ENCODE data around the gene ZNF585A.
"Not testable (repeated sequence)": the region's sequence is repeated elsewhere in the genome, so short reads cannot be mapped to it uniquely, and the experiment has no call there.

The ZNF585A gene

GRCh38 chr19:37172368-37173366, at the start of gene ZNF585A:
TSS of gene ZNF585A (minus strand) at chr19:37172695. CDS start at chr19:37169910, 2,785 bp downstream.
- peak; percentile 77 for DNase-seq (ENCODE audit: low spot score)

GRCh38 chr19:37221136-37221535, 48.6 kb upstream of the ZNF585A start:
- no peak for DNase-seq (ENCODE audit: low spot score)

GRCh38 chr19:37220383-37220782, 47.9 kb upstream of the ZNF585A start:
- no peak for DNase-seq (ENCODE audit: low spot score)

- DNase-seq (ENCODE audit: low spot score): no peak
These were observed 46.1 kb upstream of the ZNF585A start for GRCh38 chr19:37218592-37218935.

GRCh38 chr19:37217775-37218591, 45.5 kb upstream of the ZNF585A start, which contains the start of gene ZNF383:
TSS of gene ZNF383 (plus strand) at chr19:37218214. CDS start at chr19:37230454, 12,240 bp downstream.
- peak; percentile 76 for DNase-seq (ENCODE audit: low spot score)

GRCh38 chr19:37217480-37217774, 44.9 kb upstream of the ZNF585A start:
- no peak for DNase-seq (ENCODE audit: low spot score)

GRCh38 chr19:37197768-37198167, 25.3 kb upstream of the ZNF585A start:
- no peak for DNase-seq (ENCODE audit: low spot score)

- not testable (repeated sequence) for DNase-seq (ENCODE audit: low spot score)
These were observed 24.6 kb upstream of the ZNF585A start for GRCh38 chr19:37197115-37197514.

- DNase-seq (ENCODE audit: low spot score): not testable (repeated sequence)
These were observed 22.8 kb upstream of the ZNF585A start for GRCh38 chr19:37195248-37195647.

GRCh38 chr19:37186071-37186470, 13.6 kb upstream of the ZNF585A start:
- DNase-seq (ENCODE audit: low spot score): not testable (repeated sequence)

- DNase-seq (ENCODE audit: low spot score): no peak
These were observed 6.9 kb downstream of the ZNF585A start for GRCh38 chr19:37165635-37166034.

GRCh38 chr19:37160153-37160552, 12.3 kb downstream of the ZNF585A start:
- DNase-seq (ENCODE audit: low spot score): no peak

- DNase-seq (ENCODE audit: low spot score): no peak
These were observed 24.3 kb downstream of the ZNF585A start for GRCh38 chr19:37148214-37148613.

- DNase-seq (ENCODE audit: low spot score): no peak
These were observed 36.4 kb downstream of the ZNF585A start for GRCh38 chr19:37136111-37136510.

GRCh38 chr19:37128821-37129177, 43.7 kb downstream of the ZNF585A start:
- no peak for DNase-seq (ENCODE audit: low spot score)

- no peak for DNase-seq (ENCODE audit: low spot score)
These were observed 44.3 kb downstream of the ZNF585A start for GRCh38 chr19:37127999-37128820.

GRCh38 chr19:37122093-37122492, 50.4 kb downstream of the ZNF585A start:
- not testable (repeated sequence) for DNase-seq (ENCODE audit: low spot score)

GRCh38 chr19:37114001-37114400, 58.5 kb downstream of the ZNF585A start:
- DNase-seq (ENCODE audit: low spot score): peak; percentile 11

GRCh38 chr19:37111753-37112152, 60.7 kb downstream of the ZNF585A start:
- not testable (repeated sequence) for DNase-seq (ENCODE audit: low spot score)

- not testable (repeated sequence) for DNase-seq (ENCODE audit: low spot score)
These were observed 68.4 kb downstream of the ZNF585A start for GRCh38 chr19:37104135-37104534.

GRCh38 chr19:37098570-37098969, 73.9 kb downstream of the ZNF585A start:
- DNase-seq (ENCODE audit: low spot score): no peak

- no peak for DNase-seq (ENCODE audit: low spot score)
These were observed 76.6 kb downstream of the ZNF585A start for GRCh38 chr19:37095859-37096258.

Data from hematopoietic multipotent progenitor cell treated with erythropoietin and hydrocortisone succinate and interleukin-3 and kit ligand, for 15 days (in vitro differentiated cells).